Omental fat pad (tissue), 4 donors: Measurements from ENCODE around the gene MYL7. TPM values are rescaled to one million over a fixed set of nuclear protein-coding genes. Genes with fewer than 3 reads are reported as not detected.

Source experiments
- ATAC-seq: fragments of 150-250 bp; one replicate; pipeline ENCODE4 v1.9.1; 2016; ENCODE audit warnings: mild to moderate bottlenecking, moderate library complexity; ENCODE audit not compliant: low FRiP score
- DNase-seq: peaks from one replicate; pipeline ENCODE4 v3.0.0-alpha.2; 2019; ENCODE audit warnings: low spot score
- CTCF ChIP-seq, 3 donors: fragments of 450-650 bp; IDR thresholded peaks; one replicate each; pipeline ENCODE4 v1.5.1; 2016 to 2017; ENCODE audit warnings: antibody characterized with exemption in 3 of 3, mild to moderate bottlenecking in 3 of 3, moderate library complexity in 2 of 3
- total RNA-seq, 4 donors: library from RNA; depleted of rRNA; stranded (reverse); fragments of >200 nt; gene quantifications; one replicate each; pipeline ENCODE4 v1.1.0, GENCODE V29; 2016

MYL7 gene
- total RNA-seq, 4 donors from 2014 or later, result not detected

GRCh38 chr7:44124822-44125202 is 16.3 kb downstream of the MYL7 start:
- no peak for DNase-seq
- TF ChIP-seq CTCF (IDR thresholded peaks at IDR 0.05), result no peak
- ATAC-seq, result no peak

GRCh38 chr7:44123190-44124003 is 17.7 kb downstream of the MYL7 start, which contains the start of gene POLD2:
Gene POLD2, minus strand, starts transcription at chr7:44123548. Its CDS starts 1,495 bp downstream, at chr7:44122053.
- DNase-seq, result peak; percentile 85
- no peak for TF ChIP-seq CTCF (IDR thresholded peaks at IDR 0.05)
- ATAC-seq, result peak; percentile 98

DNA sequence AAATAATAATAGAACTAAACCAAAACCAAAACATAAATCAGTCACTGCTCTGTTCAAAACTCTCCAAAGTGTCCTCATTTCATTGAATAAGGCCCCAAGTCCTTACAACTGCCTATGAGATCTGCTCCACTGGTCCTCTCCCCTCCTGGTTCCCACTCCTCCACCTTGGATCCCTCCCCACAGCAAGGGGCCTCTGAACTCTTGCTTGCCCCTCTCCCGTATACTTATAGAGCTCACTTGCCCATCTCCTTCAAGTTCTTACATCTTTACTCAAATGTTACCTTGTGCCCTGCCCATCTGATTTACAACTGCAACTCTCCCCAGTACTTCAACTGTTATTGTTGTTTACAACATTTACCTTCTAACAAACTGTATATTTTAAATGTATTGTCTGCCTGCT is 18.6 kb downstream of the MYL7 start:
- ATAC-seq, result no peak
- TF ChIP-seq CTCF (IDR thresholded peaks at IDR 0.05), result no peak

DNA sequence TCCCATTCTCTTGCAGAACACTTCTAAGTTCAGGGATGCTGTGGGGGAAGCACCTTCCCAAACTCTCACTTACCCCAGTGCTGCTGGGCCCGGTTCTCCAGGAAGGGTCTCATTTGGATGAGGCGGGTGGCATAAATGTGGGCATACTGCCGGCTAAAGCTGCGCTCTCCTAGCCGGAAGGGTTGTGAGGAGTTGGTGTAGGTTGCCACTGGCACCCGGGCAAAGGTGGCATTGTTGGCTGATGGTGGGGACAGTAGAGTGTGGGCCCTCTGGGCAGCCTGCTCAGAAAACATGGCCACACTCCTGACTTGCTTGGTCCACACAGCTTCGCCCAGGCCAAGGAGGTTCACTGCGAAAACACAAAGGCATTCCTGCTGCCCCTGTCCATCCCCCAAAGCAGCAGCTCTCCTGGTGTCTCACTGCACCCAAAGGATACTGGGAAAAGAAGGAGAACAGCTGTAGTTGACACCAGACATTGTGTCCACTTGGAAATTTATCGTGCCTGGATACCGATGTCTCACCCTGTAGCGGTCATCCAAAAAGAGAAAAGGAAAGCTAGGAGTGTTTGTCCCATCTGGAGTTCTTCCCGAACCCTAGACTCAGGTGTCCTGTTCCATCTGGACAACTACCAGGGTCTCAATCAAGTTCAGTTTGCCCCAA is 19.2 kb downstream of the MYL7 start:
- no peak for DNase-seq
- TF ChIP-seq CTCF (IDR thresholded peaks at IDR 0.05), result no peak
- ATAC-seq, result no peak

More for the DNA sequence above, 18.6 kb downstream of the MYL7 start:
- no peak for DNase-seq

DNA sequence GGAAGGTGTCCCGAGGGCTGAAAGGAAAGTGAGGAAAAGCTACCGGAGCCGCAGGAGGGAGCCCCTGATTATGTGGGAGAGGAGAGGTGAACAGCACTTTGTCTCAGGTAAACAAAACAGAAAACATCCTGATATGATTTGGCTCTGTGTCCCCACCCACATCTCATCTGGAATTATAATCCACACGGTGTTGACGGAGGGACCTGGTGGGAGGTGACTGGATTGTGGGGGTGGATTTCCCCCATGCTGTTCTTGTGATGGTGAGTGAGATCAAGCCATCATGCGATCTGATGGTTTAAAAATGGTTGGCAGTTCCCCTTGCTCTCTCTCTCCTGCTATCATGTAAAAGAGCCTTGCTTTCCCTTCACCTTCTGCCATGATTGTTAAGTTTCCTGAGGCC is 20.7 kb downstream of the MYL7 start:
- DNase-seq (no peak), ATAC-seq (no peak)

GRCh38 chr7:44119829-44120380 is 21.2 kb downstream of the MYL7 start:
- TF ChIP-seq CTCF (IDR thresholded peaks at IDR 0.05), result no peak
- no peak for DNase-seq
- no peak for ATAC-seq

More for the DNA sequence above, 20.7 kb downstream of the MYL7 start:
- no peak for TF ChIP-seq CTCF (IDR thresholded peaks at IDR 0.05)
